HG02588 (cell line): Measurements from ENCODE around the gene SMLR1.
"Not testable (repeated sequence)": the region's sequence is repeated elsewhere in the genome, so short reads cannot be mapped to it uniquely, and the experiment has no call there.

Experiments used
- ATAC-seq: cut with Tn5 transposase; IDR thresholded peaks from one replicate; pipeline ENCODE4 v1.9.1; 2021; ENCODE audit warnings: mild to moderate bottlenecking, moderate library complexity; ENCODE audit not compliant: unreplicated experiment

SMLR1 gene

DNA sequence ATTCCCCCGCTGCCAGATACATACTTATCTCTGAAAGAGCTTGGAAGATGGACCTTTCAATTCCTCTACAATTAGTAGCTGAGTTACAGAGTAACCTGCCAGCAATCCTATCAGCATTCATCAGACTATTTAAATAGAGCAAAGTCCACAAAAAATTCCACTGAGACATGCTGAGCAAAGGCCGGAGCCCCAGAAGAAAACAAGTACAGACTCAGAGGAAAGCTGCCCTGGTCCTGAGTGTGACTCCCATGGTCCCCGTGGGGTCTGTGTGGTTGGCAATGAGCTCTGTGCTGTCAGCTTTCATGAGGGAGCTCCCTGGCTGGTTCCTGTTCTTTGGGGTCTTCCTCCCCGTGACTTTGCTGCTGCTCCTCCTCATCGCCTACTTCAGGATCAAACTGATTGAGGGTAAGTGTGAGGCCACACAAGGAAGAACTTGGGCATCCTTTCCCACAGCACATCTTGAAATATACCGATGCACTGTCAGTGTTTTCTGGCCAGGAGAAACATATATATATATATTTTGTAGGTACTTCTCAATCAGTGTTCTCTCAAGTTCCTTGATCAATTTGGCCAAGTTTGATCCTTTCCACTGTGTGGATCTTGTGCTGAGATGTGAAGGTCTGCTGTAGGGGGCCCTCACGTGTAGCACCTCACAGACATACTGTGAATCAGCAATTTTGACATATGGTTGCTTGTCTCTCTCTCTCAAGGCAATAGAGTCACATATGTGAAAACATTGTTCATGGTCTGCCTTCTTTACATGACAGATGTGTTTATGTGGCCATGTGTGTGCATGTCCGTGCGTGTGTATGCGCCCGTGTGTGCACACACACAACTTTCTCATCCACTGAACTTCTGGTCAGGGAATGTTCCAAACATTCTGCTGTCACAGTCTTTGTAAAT lies at the start of gene SMLR1:
Gene SMLR1 (plus strand): TSS at position 160 of the 903 bp plus-strand sequence. CDS start 8 bp downstream, at position 168.
- ATAC-seq = no peak

DNA sequence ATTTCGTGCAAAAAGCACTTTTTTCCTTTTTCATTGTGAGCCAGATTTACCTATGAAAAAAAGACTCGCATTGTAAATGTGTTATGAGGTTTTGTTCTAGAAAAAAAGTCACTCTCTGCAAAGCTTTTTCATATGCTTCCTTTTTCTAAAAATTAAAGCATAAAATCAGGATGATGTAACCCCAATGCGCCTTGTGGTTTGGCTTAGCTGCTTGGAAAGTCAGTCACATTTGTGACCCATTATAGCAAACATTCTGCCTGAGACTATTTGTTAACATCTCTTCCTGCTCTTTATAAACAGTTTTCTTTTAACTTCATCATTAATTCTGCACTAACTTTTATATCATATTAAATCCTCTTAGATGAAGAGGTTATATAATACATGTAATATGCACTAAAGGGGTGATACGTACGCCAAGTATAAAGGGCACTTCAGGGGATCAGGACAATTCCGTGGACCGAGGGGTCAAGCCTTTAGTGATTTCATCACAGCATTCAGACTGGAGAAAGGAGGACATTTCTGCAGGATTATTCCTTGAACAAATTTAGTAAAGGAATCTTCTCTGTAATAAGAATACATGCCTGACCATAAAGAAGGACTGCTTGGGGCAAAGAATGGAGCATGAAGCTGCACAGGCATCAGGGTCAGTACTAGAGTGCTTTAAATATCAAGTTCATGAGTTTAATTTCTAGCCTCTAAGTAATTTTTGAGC lies 48.1 kb upstream of the SMLR1 start:
- no peak for ATAC-seq

DNA sequence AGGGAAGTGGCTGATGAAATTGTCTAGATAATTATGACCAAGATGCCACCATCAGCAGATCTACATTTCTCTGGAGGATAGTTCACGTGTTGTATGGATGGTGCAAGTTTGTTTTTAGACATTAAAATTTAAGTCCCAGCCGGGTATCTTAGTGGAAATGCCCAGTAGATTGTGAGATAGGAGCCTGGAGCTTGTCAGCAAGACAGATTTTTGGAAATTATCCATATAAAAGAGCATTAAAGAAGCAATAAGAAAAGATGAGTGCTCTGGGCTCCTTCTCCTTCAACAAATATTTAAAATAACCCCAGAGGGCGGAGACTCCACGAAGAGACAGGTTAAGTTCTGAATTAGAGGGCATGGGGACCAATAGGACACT lies 47.6 kb upstream of the SMLR1 start:
- ATAC-seq = no peak

DNA sequence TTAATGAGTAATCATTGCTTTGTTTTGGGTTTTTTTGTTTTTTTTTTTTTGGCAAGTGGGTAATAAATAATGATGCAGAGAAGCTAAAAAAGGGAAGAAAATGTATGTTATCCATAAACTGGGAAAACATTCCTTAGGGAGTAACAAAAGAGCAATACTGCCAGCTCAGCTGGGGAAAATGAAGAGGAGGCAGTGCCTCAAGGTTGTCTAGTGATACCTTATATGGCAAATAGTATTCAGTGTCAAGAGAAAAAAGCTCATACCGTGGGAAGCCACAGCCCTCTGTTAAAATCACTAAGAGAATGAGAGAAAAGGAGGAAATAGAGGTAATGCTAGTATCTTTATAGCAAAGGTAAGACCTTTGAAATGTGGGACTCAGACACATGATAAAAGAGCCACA lies 47.1 kb upstream of the SMLR1 start:
- ATAC-seq = no peak

DNA sequence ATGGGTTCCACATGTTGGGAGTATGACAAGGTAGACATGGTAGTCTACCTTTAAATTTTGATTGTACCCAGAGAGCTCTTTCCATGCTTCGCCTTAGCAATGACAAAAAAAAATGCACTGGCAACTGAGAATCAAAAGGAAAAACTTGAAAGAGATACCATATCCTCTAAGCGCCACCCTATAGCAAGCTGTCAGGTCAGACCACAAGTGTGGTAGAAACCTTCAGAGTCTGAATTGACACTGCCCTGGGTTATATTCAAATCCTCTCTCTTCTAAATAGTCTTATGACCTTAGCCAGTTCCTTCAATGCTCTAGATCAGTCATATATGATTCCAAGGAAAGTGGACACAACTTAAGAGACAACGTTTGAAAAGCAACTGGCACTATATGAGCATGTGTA lies 45.6 kb upstream of the SMLR1 start:
- ATAC-seq = no peak

DNA sequence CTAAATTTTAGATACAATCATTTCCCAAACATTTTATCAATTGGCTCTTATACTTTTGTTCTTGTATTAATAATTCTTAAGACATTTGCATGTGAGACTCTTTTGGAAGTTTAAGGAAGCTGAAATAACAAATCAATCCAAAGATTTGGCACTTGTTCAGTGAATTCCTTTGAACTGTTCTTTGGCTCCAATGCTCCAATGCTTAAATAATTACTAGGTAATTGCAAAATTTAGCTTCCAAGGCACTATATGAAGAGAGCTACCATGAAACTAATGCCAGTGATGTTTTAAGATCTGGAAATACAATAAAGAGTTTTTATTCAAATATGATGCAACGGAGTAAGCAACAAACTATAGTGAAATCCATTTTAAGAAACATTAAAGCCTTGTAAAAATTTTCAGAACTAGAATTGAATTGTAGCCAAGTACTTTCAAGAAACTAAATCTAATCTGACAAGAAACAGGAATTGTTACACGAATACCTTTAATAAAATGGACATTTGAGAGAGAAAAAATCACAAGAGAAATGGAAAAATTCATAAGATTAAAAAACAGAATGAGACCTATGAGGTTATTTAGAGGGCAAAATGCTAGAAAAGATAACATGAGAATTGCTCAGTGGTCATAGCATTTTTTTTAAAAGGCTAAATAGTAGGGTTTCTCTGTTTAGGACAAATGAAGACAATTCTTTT lies 43.6 kb upstream of the SMLR1 start:
- no peak for ATAC-seq

DNA sequence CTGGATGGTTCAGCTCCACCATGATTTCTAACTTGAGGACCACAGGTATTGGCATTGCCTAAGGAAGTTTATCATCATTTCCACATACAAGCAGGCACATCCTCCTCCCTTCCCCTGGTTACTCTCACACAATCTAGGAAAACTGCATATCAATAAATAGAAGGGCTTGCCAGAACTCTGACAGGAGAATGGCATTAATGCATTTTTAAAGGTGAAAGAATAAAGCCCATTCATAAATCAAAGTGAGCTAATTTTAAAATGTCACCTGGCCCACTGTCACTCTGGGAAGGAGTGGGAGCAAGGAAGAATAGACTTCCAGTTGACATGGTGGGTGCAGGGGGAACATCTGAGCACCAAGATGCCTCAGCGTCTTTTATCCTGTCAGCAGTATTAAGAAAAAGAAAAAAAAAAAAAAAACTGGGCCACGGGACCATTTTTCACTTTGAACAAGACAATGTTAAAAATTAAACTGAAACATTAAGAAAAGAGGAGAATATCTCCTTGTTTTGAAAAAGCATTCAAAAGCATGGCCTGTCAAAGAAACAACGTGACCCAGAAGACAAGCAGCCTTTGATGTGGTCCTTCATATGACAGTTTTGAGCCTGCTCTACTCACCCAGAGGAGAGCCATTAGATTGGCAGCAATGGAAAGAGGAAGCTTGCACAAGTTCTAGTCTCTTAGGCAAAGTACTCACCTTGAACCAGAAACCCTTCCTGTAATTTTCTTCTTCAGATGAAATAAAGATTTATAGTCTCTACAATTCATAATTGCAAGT lies 39.3 kb upstream of the SMLR1 start:
- ATAC-seq = no peak

DNA sequence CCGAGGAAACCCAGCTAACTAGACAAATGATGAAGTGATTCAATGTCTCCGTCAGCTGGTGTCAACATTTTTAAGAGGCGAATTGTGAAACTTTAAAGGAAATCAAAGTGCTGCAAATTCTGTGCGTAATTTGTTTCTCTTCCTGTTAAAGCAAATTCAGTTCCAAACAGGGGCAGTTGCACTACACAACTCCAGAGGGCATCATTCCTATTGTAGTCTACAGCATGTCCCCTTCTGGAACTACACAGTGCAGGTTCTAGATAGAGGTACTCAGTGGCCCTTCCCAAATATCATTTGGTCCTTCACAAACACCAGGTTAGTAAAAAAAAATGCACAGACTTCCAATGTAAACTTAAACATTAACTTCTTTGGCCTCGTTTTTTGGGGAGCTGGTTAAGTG lies 38.3 kb upstream of the SMLR1 start:
- no peak for ATAC-seq

DNA sequence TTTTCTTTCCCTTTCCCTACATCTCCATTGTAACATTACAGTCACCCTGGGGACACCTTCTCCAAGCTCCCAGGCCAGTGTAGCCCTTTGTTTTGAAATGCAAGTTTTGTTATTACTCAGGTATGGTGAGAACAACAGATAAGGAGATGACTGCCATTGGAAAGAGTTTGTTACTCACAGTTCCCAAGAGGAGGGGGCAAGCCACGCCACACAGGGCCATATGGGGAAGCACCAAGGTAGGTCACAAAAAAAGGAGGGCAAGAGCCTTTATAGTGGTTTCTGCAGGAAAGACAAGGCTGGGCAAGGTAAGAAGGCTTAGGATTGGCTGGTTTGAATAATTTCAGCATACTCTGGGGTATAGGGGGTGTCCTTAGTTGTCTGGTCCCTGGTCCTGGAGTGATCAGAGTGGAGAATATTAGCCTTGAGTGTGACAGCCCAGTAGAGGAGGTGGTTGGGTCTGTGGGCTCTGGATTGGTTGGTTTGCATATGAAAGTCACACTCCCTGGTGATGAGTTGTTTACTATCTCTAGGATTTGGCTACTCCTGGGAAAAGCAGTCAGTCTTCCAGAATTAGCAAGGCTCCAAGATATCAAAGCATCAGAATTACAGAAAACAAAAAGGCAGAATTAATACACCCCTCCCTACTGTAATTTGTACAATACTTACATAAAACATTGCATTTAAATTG lies 33.1 kb upstream of the SMLR1 start:
- no peak for ATAC-seq

DNA sequence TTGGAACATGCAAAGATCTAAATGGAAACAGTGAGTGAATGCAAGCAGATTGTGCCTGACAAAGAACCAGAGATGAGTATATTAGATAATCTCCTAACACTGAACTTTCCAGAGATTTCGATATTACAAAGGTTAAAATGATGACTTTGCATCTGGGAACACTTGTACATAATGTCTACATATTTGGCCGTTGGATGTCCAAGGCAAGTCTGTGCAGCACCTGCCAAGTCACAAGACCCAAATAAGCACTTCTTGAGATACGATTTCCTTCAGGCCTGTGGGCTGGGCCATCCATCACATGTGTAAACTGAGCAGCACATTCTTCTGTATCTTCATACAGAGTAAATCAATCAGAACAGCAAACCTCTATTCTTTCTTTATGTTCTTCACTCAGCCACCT lies 32.5 kb upstream of the SMLR1 start:
- no peak for ATAC-seq

DNA sequence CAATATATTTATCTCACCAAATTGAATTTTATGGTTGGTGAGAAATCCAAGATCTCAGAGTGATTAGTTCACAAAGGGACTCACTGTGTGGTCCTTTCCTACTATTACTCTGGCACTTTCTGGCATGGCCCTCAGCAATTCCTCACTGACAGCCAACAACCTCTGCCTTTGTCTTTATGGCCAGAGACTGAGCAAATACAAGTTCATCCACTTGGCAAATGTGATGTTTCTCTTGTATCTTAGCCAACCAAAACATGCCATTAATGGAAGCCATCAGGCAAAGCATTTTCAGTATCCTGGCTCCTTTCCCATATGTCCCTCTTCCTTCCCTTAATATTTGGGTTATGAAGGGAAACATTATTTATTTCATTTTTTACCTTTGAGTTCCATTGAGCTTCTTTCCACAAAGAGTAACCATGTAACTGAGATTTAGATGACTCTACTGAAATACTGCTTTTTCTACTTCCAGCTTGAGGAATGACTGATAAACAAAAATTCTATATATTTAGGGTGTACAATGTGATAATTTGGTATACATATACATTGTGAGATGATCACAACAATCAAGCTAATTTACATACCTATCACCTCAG lies 30.8 kb upstream of the SMLR1 start:
- ATAC-seq = no peak

DNA sequence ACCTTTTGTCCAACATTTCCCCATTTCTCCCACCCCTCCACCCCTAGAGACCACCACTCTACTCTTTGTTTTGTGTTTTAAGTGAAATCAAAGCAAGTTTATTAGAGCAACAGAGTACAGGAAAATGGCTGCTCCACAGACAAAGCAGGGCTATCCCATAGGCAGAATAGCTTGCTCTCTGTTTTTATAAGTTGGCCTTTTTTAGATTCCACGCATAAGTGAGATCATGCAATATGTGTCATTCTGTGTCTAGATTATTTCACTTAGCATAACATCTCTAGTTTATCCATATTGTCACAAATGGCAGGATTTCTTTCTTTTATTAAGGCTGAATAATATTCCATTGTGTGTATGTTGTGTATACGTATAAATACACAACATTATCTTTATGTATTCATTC lies 30.1 kb upstream of the SMLR1 start:
- no peak for ATAC-seq

DNA sequence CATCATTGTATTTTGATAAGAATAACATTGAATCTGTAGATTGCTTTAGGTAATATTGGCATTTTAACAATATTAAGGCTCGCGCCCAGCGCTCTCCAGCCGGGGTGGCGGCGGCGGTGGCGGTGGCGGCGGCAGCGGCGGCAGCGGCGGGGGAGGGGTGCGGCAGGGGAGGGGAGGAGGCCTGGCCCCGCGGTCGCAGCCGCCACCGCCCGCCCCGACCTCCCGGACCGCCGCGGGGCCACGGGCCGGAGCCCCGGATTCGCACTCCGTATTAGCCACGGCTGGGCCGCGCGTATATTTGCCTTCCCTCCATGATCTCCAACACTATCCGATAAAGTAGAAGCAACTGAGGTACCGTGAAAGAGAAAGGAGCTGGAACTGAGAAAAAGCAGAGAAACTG lies 25.8 kb upstream of the SMLR1 start:
- not testable (repeated sequence) for ATAC-seq

DNA sequence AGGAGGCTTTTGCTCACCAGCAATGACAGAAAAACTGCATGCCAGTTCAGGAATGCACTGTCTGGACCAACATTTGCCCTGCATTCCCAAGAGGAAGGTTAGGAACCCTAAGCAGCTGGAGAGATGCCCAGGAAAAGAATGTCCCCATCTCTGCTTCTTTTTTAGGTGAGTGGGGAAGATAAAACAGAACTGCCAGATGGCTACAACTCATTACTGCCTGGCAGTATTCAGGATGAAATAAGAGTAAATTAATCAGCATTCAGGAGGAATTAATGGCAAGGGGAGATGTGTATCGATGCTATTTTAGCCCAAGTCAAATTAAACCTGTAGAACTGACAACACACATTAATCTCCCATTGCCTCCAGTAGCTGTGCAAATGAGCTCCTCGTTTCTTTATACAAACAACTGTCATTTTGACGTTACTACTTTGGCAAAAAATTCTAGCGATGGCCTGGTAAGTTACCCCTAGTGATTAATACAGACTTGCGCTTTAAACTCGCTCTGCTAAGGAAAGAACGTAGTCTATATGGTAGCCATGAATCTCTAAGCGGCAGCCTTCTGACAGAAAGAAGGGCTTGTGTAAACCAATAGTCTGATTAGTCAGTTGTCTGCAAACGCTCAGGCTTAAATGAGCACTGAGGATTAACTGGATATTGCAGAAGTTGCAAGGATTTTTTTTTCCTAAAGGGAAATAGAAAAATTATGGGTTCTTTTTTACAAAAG lies 16.7 kb upstream of the SMLR1 start:
- no peak for ATAC-seq

DNA sequence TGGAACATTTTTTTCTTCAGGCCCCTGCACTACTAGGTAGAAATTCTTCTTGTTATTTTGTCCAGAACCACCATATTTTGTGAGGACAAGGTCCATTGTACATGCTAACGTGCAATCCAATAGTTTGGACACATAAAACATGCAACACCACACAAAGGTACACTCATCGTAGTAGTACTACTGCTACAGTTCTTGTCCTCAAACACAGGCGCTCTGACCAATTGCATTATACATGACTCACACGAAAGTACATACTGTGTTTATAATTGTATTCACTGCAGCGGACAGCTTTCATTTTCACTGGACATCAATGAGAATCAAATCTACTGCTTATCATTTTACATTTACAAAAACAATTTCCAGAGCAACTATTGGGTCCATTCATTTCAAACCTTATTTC lies 15.3 kb upstream of the SMLR1 start:
- no peak for ATAC-seq

DNA sequence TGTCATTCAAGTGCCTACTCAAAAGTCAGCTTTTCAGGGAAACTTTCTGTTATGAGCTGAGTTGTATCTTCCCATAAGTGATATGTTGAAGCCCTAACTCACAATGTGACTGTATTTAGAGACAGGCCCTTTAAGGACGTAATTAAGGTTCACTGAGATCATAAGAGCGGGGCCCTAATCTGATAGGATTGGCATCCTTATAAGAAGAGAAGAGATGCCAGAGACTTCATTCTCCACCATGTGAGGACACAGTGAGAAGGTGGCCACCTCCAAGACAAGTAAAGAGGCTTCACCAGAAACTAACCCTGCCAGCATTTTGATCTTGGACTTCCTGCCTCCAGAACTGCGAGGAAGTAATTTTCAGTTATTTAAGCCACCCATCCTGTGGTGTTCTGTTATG lies 12.7 kb upstream of the SMLR1 start:
- no peak for ATAC-seq

DNA sequence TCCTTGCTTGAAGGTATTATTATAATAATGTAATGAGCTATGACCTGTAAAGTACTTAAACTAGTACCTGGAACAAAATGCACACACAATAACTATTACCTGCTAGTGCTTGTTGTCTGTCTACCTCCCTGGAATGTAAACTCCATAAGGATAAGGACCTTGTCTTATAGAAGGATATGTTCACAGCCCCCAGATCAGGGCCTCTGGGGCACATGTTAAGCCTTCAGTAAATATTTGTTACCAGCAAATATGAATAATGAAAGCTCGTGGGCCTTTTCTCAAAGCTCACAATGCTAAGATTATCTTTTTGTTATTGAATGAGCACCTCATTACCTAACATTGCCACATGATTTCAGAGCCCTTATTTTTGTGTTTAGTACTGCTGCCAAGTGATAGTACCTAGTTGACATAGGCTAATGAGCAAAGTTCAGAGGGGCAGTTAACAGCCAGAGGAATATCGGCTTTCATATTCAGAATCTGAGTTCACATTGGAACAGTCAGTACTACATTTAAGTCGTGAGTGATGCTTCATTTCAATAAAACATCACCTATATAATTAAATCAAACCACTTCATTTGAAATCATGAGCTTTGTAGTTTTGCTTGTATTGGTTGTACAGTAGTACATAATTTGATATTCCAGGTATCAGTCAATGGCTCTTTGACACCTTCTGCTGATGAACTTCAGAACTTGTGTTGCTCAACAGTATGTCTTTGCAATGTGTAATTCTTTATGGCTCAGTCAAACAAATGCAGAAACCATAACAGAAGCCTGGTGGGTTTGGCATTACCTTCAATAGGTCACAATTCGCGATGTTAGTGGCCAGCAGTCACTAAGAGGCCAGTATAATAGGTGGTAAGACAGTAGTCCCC lies 11.8 kb upstream of the SMLR1 start:
- ATAC-seq = no peak

DNA sequence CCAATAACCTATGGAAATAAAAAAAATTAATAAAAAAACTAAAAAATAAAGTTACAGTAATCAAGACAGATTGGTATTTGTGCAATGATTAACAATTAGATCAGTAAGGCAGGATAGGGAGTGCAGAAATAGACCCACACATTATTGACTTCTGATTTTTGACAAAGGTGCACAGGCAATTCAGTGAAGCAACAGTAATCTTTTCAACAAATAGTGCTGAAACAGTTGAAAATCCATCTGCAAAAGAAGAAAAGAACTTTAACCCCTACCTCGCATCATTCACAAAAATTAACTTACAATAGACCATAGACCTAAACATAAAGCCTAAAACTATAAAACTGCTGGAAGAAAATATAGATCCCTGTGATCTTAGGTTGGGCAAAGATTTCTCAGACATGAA lies 4.5 kb upstream of the SMLR1 start:
- ATAC-seq = no peak
